SK-N-SH treated with all-trans-retinoic acid at 6 μM for 48 hours (cell line): ENCODE data around the gene EIF2B4.

ENCODE experiments used
- ATAC-seq: fragments of 200-7000 bp; cut with Tn5 transposase; 3 replicates; pipeline ENCODE4 v1.9.1; 2020; ENCODE audit warnings: mild to moderate bottlenecking, moderate library complexity
- ARNTL ChIP-seq: fragments of 450-650 bp; formaldehyde crosslinking; IDR thresholded peaks from 2 replicates; pipeline ENCODE4 v1.5.0; 2020; ENCODE audit warnings: low read depth, mild to moderate bottlenecking, moderate library complexity, borderline replicate concordance
- BACH2 ChIP-seq: fragments of 250-450 bp; sonication (Bioruptor Pico); IDR thresholded peaks from 2 replicates; pipeline ENCODE4 v1.9.0; 2021; ENCODE audit warnings: mild to moderate bottlenecking, borderline replicate concordance
- CREB5 ChIP-seq: fragments of 250-450 bp; sonication (Bioruptor Pico); IDR thresholded peaks from 2 replicates; pipeline ENCODE4 v1.5.1; 2020; ENCODE audit warnings: low read depth, mild to moderate bottlenecking, moderate library complexity
- CSDC2 ChIP-seq: fragments of 250-450 bp; sonication (Bioruptor Pico); IDR thresholded peaks from 2 replicates; pipeline ENCODE4 v1.5.0; 2020; ENCODE audit warnings: mild to moderate bottlenecking, moderate library complexity
- CSRNP3 ChIP-seq: fragments of 250-450 bp; sonication (Bioruptor Pico); IDR thresholded peaks from 2 replicates; pipeline ENCODE4 v1.5.1; 2021; ENCODE audit warnings: mild to moderate bottlenecking, moderate library complexity
- ISL1 ChIP-seq: fragments of 250-450 bp; sonication (Bioruptor Pico); IDR thresholded peaks from 2 replicates; pipeline ENCODE4 v2.1.2; 2022; ENCODE audit warnings: mild to moderate bottlenecking, moderate library complexity
- OSR1 ChIP-seq: fragments of 250-450 bp; sonication (Bioruptor Pico); IDR thresholded peaks from 2 replicates; pipeline ENCODE4 v1.8.0; 2022; ENCODE audit warnings: moderate library complexity, mild to moderate bottlenecking, inconsistent platforms
- PATZ1 ChIP-seq: fragments of 250-450 bp; sonication (Bioruptor Pico); IDR thresholded peaks from 2 replicates; pipeline ENCODE4 v1.8.0; 2020; ENCODE audit warnings: mild to moderate bottlenecking, moderate library complexity, borderline replicate concordance
- POU6F1 ChIP-seq: fragments of 250-450 bp; sonication (Bioruptor Pico); IDR thresholded peaks from 2 replicates; pipeline ENCODE4 v1.8.0; 2021; ENCODE audit warnings: low read depth, mild to moderate bottlenecking, moderate library complexity, borderline replicate concordance
- PPARA ChIP-seq: fragments of 250-450 bp; sonication (Bioruptor Pico); IDR thresholded peaks from 2 replicates; pipeline ENCODE4 v1.5.0; 2020; ENCODE audit warnings: mild to moderate bottlenecking, borderline replicate concordance
- RARB ChIP-seq: fragments of 250-450 bp; sonication (Bioruptor Pico); IDR thresholded peaks from 2 replicates; pipeline ENCODE4 v1.8.0; 2021; ENCODE audit warnings: mild to moderate bottlenecking, moderate library complexity
- SNAI2 ChIP-seq: fragments of 250-450 bp; sonication (Bioruptor Pico); IDR thresholded peaks from 2 replicates; pipeline ENCODE4 v1.5.0; 2020; ENCODE audit warnings: mild to moderate bottlenecking, moderate library complexity
- TCF4 ChIP-seq: fragments of 250-450 bp; sonication (Bioruptor Pico); IDR thresholded peaks from 2 replicates; pipeline ENCODE4 v1.8.0; 2021; ENCODE audit warnings: mild to moderate bottlenecking, moderate library complexity, borderline replicate concordance
- TOX ChIP-seq: fragments of 250-450 bp; sonication (Bioruptor Pico); IDR thresholded peaks from 2 replicates; pipeline ENCODE4 v1.8.0; 2021; ENCODE audit warnings: mild to moderate bottlenecking, moderate library complexity, borderline replicate concordance
- ZC3H10 ChIP-seq: fragments of 250-450 bp; sonication (Bioruptor Pico); IDR thresholded peaks from 2 replicates; pipeline ENCODE4 v1.5.1; 2021; ENCODE audit warnings: mild to moderate bottlenecking, moderate library complexity
- ZFP3 ChIP-seq: fragments of 250-450 bp; sonication (Bioruptor Pico); IDR thresholded peaks from 2 replicates; pipeline ENCODE4 v1.5.0; 2020; ENCODE audit warnings: mild to moderate bottlenecking, moderate library complexity
- ZFP30 ChIP-seq: fragments of 450-650 bp; formaldehyde crosslinking; IDR thresholded peaks from 2 replicates; pipeline ENCODE4 v1.5.0; 2022; ENCODE audit warnings: mild to moderate bottlenecking, moderate library complexity
- ZNF565 ChIP-seq: fragments of 450-650 bp; formaldehyde crosslinking; conservative IDR thresholded peaks from 2 replicates; pipeline ENCODE4 v1.5.0; 2020; ENCODE audit warnings: low read depth, mild to moderate bottlenecking, moderate library complexity
- ZNF70 ChIP-seq: fragments of 450-650 bp; formaldehyde crosslinking; IDR thresholded peaks from 2 replicates; pipeline ENCODE4 v1.5.0; 2020; ENCODE audit warnings: mild to moderate bottlenecking, moderate library complexity
- ZNF8 ChIP-seq: fragments of 450-650 bp; formaldehyde crosslinking; IDR thresholded peaks from 2 replicates; pipeline ENCODE4 v1.5.0; 2020; ENCODE audit warnings: mild to moderate bottlenecking, moderate library complexity

Gene EIF2B4

GRCh38 chr2:27370816-27371620, 880 bp upstream of the EIF2B4 start:
- peak; percentile 48 for ATAC-seq
- TF ChIP-seq ISL1 (CRISPR knock-in tag) (no peak), CSRNP3 (no peak; the same call in 1 of the 2 replicates), PPARA (CRISPR knock-in tag) (no peak), ZFP30 (no peak), BACH2 (no peak), RARB (CRISPR knock-in tag) (no peak), PATZ1 (CRISPR knock-in tag) (no peak), ZFP3 (CRISPR knock-in tag) (no peak), ZC3H10 (CRISPR knock-in tag) (no peak), ZNF565 (CRISPR knock-in tag) (no peak)
- TF ChIP-seq, all 23 proteins: peak for 0

GRCh38 chr2:27369471-27370025, 590 bp downstream of the EIF2B4 start:
- ATAC-seq: peak; percentile 68
- TF ChIP-seq TCF4 (CRISPR knock-in tag) (no peak), ZNF8 (CRISPR knock-in tag) (no peak), ISL1 (CRISPR knock-in tag) (no peak), TOX (CRISPR knock-in tag) (no peak), POU6F1 (no peak), PATZ1 (CRISPR knock-in tag) (no peak), OSR1 (no peak), PPARA (CRISPR knock-in tag) (no peak), CSDC2 (CRISPR knock-in tag) (no peak), ZNF565 (CRISPR knock-in tag) (no peak), CREB5 (CRISPR knock-in tag) (no peak), SNAI2 (CRISPR knock-in tag) (no peak), ARNTL (no peak), CSRNP3 (no peak), ZC3H10 (CRISPR knock-in tag) (no peak), BACH2 (no peak), ZNF70 (no peak)
